DOHH2 (cell line): Measurements from ENCODE around the gene PNLIPRP3.
A peak's percentile ranks its signal among the peaks of the same experiment; 100 is the strongest.
"Not testable (repeated sequence)": the region's sequence is repeated elsewhere in the genome, so short reads cannot be mapped to it uniquely, and the experiment has no call there.

Experiments used
- H3F3A ChIP-seq: fragments of 200-600 bp; sonication (generic), shearing (Covaris generic); 2 replicates; pipeline ENCODE4 v1.6.0; 2016; ENCODE audit warnings: antibody characterized with exemption, mild to moderate bottlenecking; ENCODE audit not compliant: control insufficient read depth, insufficient read depth
- H3K27ac ChIP-seq: fragments of 200-600 bp; sonication (generic); 2 replicates; pipeline ENCODE4 v1.5.1; 2014; ENCODE audit warnings: low read depth, mild to moderate bottlenecking, low read length, moderate library complexity
- H3K27me3 ChIP-seq: fragments of 200-600 bp; sonication (generic); 2 replicates; pipeline ENCODE4 v1.6.1; 2014; ENCODE audit warnings: mild to moderate bottlenecking, low read length, mixed read lengths; ENCODE audit not compliant: control insufficient read depth
- H3K36me3 ChIP-seq: fragments of 200-600 bp; sonication (generic); 2 replicates; pipeline ENCODE4 v1.6.1; 2014; ENCODE audit warnings: mild to moderate bottlenecking, low read length, moderate library complexity, mixed read lengths; ENCODE audit not compliant: control insufficient read depth
- H3K4me1 ChIP-seq: fragments of 200-600 bp; sonication (generic); 2 replicates; pipeline ENCODE4 v1.6.1; 2014; ENCODE audit warnings: mild to moderate bottlenecking, low read length, mixed read lengths; ENCODE audit not compliant: control insufficient read depth
- H3K4me2 ChIP-seq: fragments of 200-600 bp; sonication (generic); 2 replicates; pipeline ENCODE4 v1.6.0; 2014; ENCODE audit warnings: mild to moderate bottlenecking, low read length, moderate library complexity
- H3K4me3 ChIP-seq: fragments of 200-600 bp; sonication (generic); 2 replicates; pipeline ENCODE4 v1.5.1; 2014; ENCODE audit warnings: mild to moderate bottlenecking, low read length, mixed read lengths
- H3K79me2 ChIP-seq: fragments of 200-600 bp; sonication (generic); 2 replicates; pipeline ENCODE4 v1.6.1; 2014; ENCODE audit warnings: mild to moderate bottlenecking, low read length, mixed read lengths; ENCODE audit not compliant: control insufficient read depth
- H3K9me2 ChIP-seq: fragments of 200-600 bp; sonication (generic); replicated peaks from 2 replicates; pipeline ENCODE4 v1.6.1; 2014; ENCODE audit warnings: mild to moderate bottlenecking, low read length, mixed read lengths; ENCODE audit not compliant: control insufficient read depth
- H3K9me3 ChIP-seq: fragments of 200-600 bp; sonication (generic); 2 replicates; pipeline ENCODE4 v1.6.1; 2014; ENCODE audit warnings: antibody characterized with exemption, low read length, mixed read lengths; ENCODE audit not compliant: control insufficient read depth, insufficient read depth
- H4K20me1 ChIP-seq: fragments of 200-600 bp; sonication (generic); 2 replicates; pipeline ENCODE4 v1.6.0; 2014; ENCODE audit warnings: low read depth, mild to moderate bottlenecking, antibody characterized with exemption, low read length, moderate library complexity; ENCODE audit not compliant: control insufficient read depth, insufficient read depth
- EZH2phosphoT487 ChIP-seq: fragments of 200-600 bp; sonication (generic); IDR thresholded peaks from 2 replicates; pipeline ENCODE4 v1.6.1; 2017; ENCODE audit warnings: borderline replicate concordance, mild to moderate bottlenecking, antibody characterized with exemption, low read length, moderate library complexity, mixed read lengths
- TF ChIP-seq, protein P1 (sequence below): fragments of 200-600 bp; sonication (generic); IDR thresholded peaks from one replicate; pipeline ENCODE4 v1.5.1; 2014; ENCODE audit warnings: antibody characterized with exemption, mild to moderate bottlenecking, low read depth, low read length; ENCODE audit not compliant: poor library complexity, severe bottlenecking

Gene PNLIPRP3

DNA sequence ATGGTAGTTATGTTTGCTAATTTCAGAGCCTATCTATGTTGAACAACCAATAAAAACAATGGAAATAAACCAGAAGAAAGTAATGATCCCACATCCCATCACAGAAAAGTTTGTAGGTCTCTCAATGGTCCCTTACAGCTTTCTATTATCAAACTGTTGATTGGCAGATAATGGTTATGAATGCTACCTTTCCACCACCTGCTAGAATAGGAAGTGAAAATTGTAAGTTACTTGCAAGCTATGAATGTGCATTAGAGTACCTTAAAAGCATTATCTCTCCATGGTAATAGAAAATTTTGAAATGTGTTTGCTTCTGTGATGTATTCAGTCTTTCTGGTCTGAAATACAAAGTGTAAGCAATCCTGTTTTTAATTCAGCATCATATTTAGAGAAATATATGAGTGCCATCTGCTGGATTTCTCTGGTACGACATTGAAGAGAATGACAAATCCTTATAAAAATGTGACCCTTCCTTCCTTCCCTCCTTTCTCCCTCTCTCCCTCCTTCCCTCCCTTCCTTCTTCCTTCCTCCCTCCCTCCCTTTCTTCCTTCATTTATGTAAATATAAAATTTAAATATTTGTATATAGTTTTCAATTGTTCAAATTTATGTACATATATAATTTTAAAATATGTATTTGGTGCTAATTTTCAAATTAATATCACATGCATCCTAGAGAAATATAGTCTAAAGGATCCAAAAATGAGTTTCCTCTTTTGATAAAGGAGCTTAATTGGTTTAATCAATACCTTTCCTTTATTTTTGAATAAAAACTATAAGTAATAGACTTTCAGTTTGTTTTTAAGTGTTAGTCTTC is 41.4 kb upstream of the PNLIPRP3 start:
- H3K9me2 ChIP-seq = no peaks in the 10 kb centered on the region
- H3K4me2 ChIP-seq = no peak overlapping the region
- peaks cover 6% of the 10 kb centered on the region; the same call in 1 of the 2 replicates for H3K27me3 ChIP-seq
- H3K9me3 ChIP-seq = no peaks in the 10 kb centered on the region
- no peaks in the 10 kb centered on the region for H3F3A ChIP-seq
- no peaks in the 10 kb centered on the region for H3K4me1 ChIP-seq
- no peak for TF ChIP-seq EZH2phosphoT487
- TF ChIP-seq, protein P1, sequence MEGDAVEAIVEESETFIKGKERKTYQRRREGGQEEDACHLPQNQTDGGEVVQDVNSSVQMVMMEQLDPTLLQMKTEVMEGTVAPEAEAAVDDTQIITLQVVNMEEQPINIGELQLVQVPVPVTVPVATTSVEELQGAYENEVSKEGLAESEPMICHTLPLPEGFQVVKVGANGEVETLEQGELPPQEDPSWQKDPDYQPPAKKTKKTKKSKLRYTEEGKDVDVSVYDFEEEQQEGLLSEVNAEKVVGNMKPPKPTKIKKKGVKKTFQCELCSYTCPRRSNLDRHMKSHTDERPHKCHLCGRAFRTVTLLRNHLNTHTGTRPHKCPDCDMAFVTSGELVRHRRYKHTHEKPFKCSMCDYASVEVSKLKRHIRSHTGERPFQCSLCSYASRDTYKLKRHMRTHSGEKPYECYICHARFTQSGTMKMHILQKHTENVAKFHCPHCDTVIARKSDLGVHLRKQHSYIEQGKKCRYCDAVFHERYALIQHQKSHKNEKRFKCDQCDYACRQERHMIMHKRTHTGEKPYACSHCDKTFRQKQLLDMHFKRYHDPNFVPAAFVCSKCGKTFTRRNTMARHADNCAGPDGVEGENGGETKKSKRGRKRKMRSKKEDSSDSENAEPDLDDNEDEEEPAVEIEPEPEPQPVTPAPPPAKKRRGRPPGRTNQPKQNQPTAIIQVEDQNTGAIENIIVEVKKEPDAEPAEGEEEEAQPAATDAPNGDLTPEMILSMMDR = peak; percentile 51
- no peak overlapping the region for H3K4me3 ChIP-seq
- no peak overlapping the region for H3K27ac ChIP-seq
- no peaks in the 10 kb centered on the region for H3K36me3 ChIP-seq
- no peaks in the 10 kb centered on the region for H3K79me2 ChIP-seq
- no peaks in the 10 kb centered on the region for H4K20me1 ChIP-seq

- not testable (repeated sequence) for H3K79me2 ChIP-seq, H3K27me3 ChIP-seq, H3K4me3 ChIP-seq, H3K9me3 ChIP-seq, H4K20me1 ChIP-seq, H3K9me2 ChIP-seq, H3K27ac ChIP-seq, H3K36me3 ChIP-seq, H3F3A ChIP-seq, H3K4me1 ChIP-seq, H3K4me2 ChIP-seq
Measured at GRCh38 chr10:116393246-116393831, 34.3 kb upstream of the PNLIPRP3 start.

GRCh38 chr10:116395223-116395985 is 32.2 kb upstream of the PNLIPRP3 start:
- Histone ChIP-seq H3F3A (no peaks in the 10 kb centered on the region), H3K9me3 (no peaks in the 10 kb centered on the region), H3K4me1 (no peaks in the 10 kb centered on the region), H3K4me3 (no peak overlapping the region), H3K27ac (no peak overlapping the region), H3K9me2 (no peaks in the 10 kb centered on the region), H3K4me2 (no peak overlapping the region), H3K27me3 (no peaks in the 10 kb centered on the region), H3K36me3 (no peaks in the 10 kb centered on the region), H3K79me2 (no peaks in the 10 kb centered on the region), H4K20me1 (no peaks in the 10 kb centered on the region)
- TF ChIP-seq EZH2phosphoT487 = no peak
- TF ChIP-seq, protein P1 = no peak
